Tibial nerve (tissue), 4 donors: ENCODE measurements around the gene SERPINA6. TPM values are rescaled to one million over a fixed set of nuclear protein-coding genes. Genes with fewer than 3 reads are reported as not detected.

Source experiments
- DNase-seq, 2 donors: peaks; one replicate each; pipeline ENCODE4 v3.0.0-alpha.2; 2019; ENCODE audit warnings: low spot score in 2 of 2
- H3K27ac ChIP-seq, 4 donors: fragments of 200-600 bp; sonication (generic) in 3 of 4; one replicate each; pipeline ENCODE4 v1.5.1; 2017 to 2019; ENCODE audit warnings: mild to moderate bottlenecking in 1 of 4
- H3K27me3 ChIP-seq, 2 donors: fragments of 200-600 bp; sonication (generic) in 1 of 2; one replicate each; pipeline versions ENCODE4 v1.5.1 to v1.6.0; 2017 to 2019
- H3K36me3 ChIP-seq, 3 donors: fragments of 200-600 bp; sonication (generic); one replicate each; pipeline ENCODE4 v1.5.1; 2018 to 2019
- H3K4me1 ChIP-seq, 4 donors: fragments of 200-600 bp; sonication (generic) in 3 of 4; one replicate each; pipeline ENCODE4 v1.5.1; 2017 to 2019
- H3K4me3 ChIP-seq, 4 donors: fragments of 200-600 bp; sonication (generic) in 3 of 4; one replicate each; pipeline ENCODE4 v1.5.1; 2017 to 2019; ENCODE audit warnings: mild to moderate bottlenecking in 1 of 4, moderate library complexity in 1 of 4
- H3K9me3 ChIP-seq, 4 donors: fragments of 200-600 bp; sonication (generic) in 3 of 4; one replicate each; pipeline ENCODE4 v1.5.1; 2017 to 2019
- CTCF ChIP-seq, 5 experiments: fragments of 200-600 bp in 3 of 5; fragments of 450-650 bp in 2 of 5; sonication (generic) in 3 of 5; IDR thresholded peaks; one replicate each; pipeline ENCODE4 v1.5.1; 2016 to 2019; ENCODE audit warnings: antibody characterized with exemption in 5 of 5, mild to moderate bottlenecking in 3 of 5, moderate library complexity in 2 of 5
- EP300 ChIP-seq, 2 donors: sonication (generic); formaldehyde crosslinking; IDR thresholded peaks; one replicate each; pipeline ENCODE4 v1.6.1; 2017; ENCODE audit warnings: antibody characterized with exemption in 2 of 2, mild to moderate bottlenecking in 1 of 2
- POLR2A ChIP-seq, 2 donors: fragments of 450-650 bp; IDR thresholded peaks; one replicate each; pipeline ENCODE4 v1.6.1; 2017; ENCODE audit warnings: antibody characterized with exemption in 2 of 2, mild to moderate bottlenecking in 2 of 2, moderate library complexity in 2 of 2
- WGBS, 2 donors: methylation state at CpG; one replicate each; pipeline ENCODE4 v1.1.5; 2018; 5-methylcytosine and 5-hydroxymethylcytosine counted together
- total RNA-seq, 4 donors: library from RNA; depleted of rRNA; stranded (reverse); fragments of >200 nt; gene quantifications; one replicate each; pipeline ENCODE4 v1.1.0, GENCODE V29; 2016

The SERPINA6 gene
- total RNA-seq, 4 donors from 2014 or later = 0.63 TPM; not detected in 3

DNA sequence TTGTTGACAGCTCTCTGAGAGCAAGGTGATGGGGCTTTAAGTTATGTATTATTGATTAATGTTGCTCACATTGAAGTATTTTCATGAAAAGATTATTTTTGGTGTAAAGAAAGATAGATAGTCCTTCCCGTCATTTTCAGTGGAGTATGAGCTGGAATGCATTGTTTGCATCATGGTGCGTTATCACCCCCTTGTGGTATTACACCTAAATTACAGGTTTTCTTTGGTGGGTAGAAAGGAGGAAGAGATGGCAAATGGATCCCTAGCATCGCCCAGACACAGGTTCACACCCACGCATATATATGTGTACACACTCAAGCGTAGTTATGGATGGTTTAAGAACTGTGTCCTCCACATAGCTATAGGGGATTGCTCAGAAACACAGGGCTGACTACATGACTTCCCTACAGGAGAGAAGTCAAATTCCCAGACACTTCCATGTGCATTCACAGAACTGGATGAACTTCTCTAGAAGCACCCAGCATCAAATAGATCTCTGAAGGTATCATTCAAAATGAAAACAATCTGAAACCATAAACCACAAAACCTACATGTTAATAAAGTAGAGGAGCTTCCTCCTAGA is 15.6 kb downstream of the SERPINA6 start:
- no peaks in the 10 kb centered on the region for H3K4me1 ChIP-seq
- DNase-seq = no peak
- 20 to 37% methylated on average over 5 of the region's 5 CpGs for WGBS, 2 donors
- no peak overlapping the region for H3K27ac ChIP-seq
- TF ChIP-seq EP300 (IDR thresholded peaks at IDR 0.05) = no peak
- no peak for TF ChIP-seq CTCF (IDR thresholded peaks at IDR 0.05)
- TF ChIP-seq POLR2A (IDR thresholded peaks at IDR 0.05) = no peak
- H3K36me3 ChIP-seq = no peaks in the 10 kb centered on the region
- H3K4me3 ChIP-seq = no peak overlapping the region
- peaks cover 0 to 31% (median 0%) of the 10 kb centered on the region in 4 donors for H3K9me3 ChIP-seq
- no peaks in the 10 kb centered on the region for H3K27me3 ChIP-seq

DNA sequence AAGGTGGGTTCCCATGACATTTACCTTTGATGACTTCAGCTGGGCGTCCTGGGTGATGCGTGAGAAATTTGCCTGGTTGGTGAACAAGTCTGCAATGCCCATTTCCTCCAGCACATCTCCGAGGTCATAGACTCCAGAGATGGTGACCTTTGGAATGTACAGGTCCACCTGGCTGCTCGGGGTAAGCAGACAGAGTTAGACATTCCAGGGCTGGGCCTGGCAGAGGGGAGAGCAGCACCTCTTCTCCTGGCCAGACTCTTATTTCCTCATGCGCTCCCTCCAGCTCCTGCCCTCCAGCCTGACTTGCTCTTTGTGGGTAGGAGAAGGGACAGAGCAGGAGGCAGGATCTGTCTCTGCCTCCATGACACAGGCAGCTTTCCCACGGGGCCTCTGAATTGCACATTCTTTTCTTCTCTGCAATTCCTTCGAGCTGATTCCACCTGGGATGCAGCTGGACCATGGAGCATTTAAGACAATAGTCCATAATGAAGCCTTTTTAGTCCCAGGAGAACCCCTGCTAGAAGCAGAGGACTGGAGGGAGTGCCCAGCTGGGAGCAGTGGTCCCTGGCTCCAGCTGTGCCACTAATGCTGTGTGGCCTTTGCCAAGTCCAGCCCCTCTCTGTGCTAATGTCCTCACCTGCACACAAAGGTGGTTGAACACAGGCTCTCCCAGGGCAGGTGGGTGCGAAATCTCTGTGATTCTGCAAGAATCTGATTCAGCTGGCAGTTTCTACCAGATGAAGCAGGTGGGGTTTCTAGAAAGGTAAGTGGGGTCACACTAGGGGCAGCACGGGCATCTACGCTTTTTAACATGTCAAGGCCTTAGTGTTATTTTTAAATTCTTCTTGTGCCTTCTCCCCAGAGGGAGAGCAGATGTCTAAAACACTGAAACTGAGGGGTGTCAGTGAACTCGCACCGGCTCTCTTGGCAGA is 16.8 kb downstream of the SERPINA6 start:
- TF ChIP-seq EP300 (IDR thresholded peaks at IDR 0.05) (no peak), POLR2A (IDR thresholded peaks at IDR 0.05) (no peak), CTCF (IDR thresholded peaks at IDR 0.05) (no peak)
- peaks cover 0 to 34% (median 0%) of the 10 kb centered on the region in 4 donors for H3K9me3 ChIP-seq
- H3K4me1 ChIP-seq = no peaks in the 10 kb centered on the region
- no peak for DNase-seq
- no peaks in the 10 kb centered on the region for H3K36me3 ChIP-seq
- H3K4me3 ChIP-seq = no peak overlapping the region
- no peaks in the 10 kb centered on the region for H3K27me3 ChIP-seq
- 75 to 78% methylated on average over 12 of the region's 12 CpGs for WGBS, 2 donors
- no peak overlapping the region for H3K27ac ChIP-seq

GRCh38 chr14:94305620-94306019 is 17.5 kb downstream of the SERPINA6 start:
- no peaks in the 10 kb centered on the region for H3K4me1 ChIP-seq
- no peak for DNase-seq
- no peak overlapping the region for H3K4me3 ChIP-seq
- WGBS, 2 donors = 63 to 74% methylated on average over 2 of the region's 2 CpGs
- TF ChIP-seq CTCF (IDR thresholded peaks at IDR 0.05) (no peak), EP300 (IDR thresholded peaks at IDR 0.05) (no peak), POLR2A (IDR thresholded peaks at IDR 0.05) (no peak)
- H3K36me3 ChIP-seq = no peaks in the 10 kb centered on the region
- H3K27ac ChIP-seq = no peak overlapping the region
- H3K9me3 ChIP-seq = peaks cover 0 to 34% (median 0%) of the 10 kb centered on the region in 4 donors
- no peaks in the 10 kb centered on the region for H3K27me3 ChIP-seq

DNA sequence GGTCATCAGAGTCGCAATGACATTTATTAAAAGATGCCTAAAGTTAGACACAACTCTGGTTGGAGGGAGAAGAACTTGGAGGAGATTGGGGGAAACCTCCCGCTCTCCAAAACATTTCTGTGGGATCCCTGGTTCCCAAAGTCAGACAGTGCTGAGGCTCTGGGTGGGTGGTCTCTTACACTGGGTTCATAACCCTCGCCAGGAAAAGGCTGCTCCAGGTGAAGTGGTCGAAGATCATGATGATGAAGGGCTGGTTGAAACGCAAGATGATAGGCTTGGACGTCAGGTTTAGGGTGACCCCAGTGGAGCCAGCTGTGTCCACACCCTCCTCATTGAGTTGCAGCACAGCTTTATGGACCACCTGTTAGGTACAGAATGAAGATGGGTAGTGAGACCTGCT is 18.9 kb downstream of the SERPINA6 start:
- H3K4me3 ChIP-seq = no peak overlapping the region
- TF ChIP-seq POLR2A (IDR thresholded peaks at IDR 0.05) = no peak
- no peak for TF ChIP-seq EP300 (IDR thresholded peaks at IDR 0.05)
- no peak for TF ChIP-seq CTCF (IDR thresholded peaks at IDR 0.05)
- no peak overlapping the region for H3K27ac ChIP-seq
- H3K9me3 ChIP-seq = peaks cover 0 to 29% (median 0%) of the 10 kb centered on the region in 4 donors
- no peaks in the 10 kb centered on the region for H3K27me3 ChIP-seq
- H3K4me1 ChIP-seq = no peaks in the 10 kb centered on the region
- no peaks in the 10 kb centered on the region for H3K36me3 ChIP-seq
- 82 to 85% methylated on average over 6 of the region's 6 CpGs for WGBS, 2 donors
- DNase-seq = no peak

GRCh38 chr14:94303111-94303510 is 20.0 kb downstream of the SERPINA6 start:
- Histone ChIP-seq H3K9me3 (peaks cover 0 to 27% (median 0%) of the 10 kb centered on the region in 4 donors), H3K27ac (no peak overlapping the region), H3K4me3 (no peak overlapping the region), H3K36me3 (no peaks in the 10 kb centered on the region), H3K27me3 (no peaks in the 10 kb centered on the region), H3K4me1 (no peaks in the 10 kb centered on the region)
- WGBS, 2 donors = 71 to 80% methylated on average over 7 of the region's 7 CpGs
- no peak for DNase-seq
- no peak for TF ChIP-seq CTCF (IDR thresholded peaks at IDR 0.05)
- no peak for TF ChIP-seq POLR2A (IDR thresholded peaks at IDR 0.05)
- TF ChIP-seq EP300 (IDR thresholded peaks at IDR 0.05) = no peak
